GM12878 (cell line): ENCODE measurements around the gene TULP4.

Experiments
- ATF3 ChIP-seq: IDR thresholded peaks from 2 replicates; pipeline ENCODE4 v1.6.1; 2011; ENCODE audit warnings: low read depth, mild to moderate bottlenecking, low read length, moderate library complexity, borderline replicate concordance; ENCODE audit errors: extremely low read depth
- CTCF ChIP-seq, 3 experiments: IDR thresholded peaks in 2 of 3; conservative IDR thresholded peaks in 1 of 3; 2 replicates each; pipeline ENCODE4 v1.5.1; 2011; ENCODE audit warnings: low read depth in 3 of 3, low read length in 3 of 3, mild to moderate bottlenecking in 3 of 3, control low read depth in 2 of 3, moderate library complexity in 2 of 3, inconsistent platforms in 1 of 3, mixed read lengths in 1 of 3; ENCODE audit not compliant: control insufficient read depth in 2 of 3, insufficient read depth in 1 of 3; ENCODE audit errors: extremely low read depth in 1 of 3
- EZH2 ChIP-seq: IDR thresholded peaks from 2 replicates; pipeline ENCODE4 v1.6.1; 2012; ENCODE audit warnings: low read depth, mild to moderate bottlenecking, control low read depth, inconsistent platforms, low read length, borderline replicate concordance; ENCODE audit not compliant: control insufficient read depth
- FOXM1 ChIP-seq: IDR thresholded peaks from 2 replicates; pipeline ENCODE4 v1.6.1; 2012; ENCODE audit warnings: low read depth, mild to moderate bottlenecking, inconsistent platforms, low read length, moderate library complexity
- MYC ChIP-seq: IDR thresholded peaks from 2 replicates; pipeline ENCODE4 v1.6.1; 2011; ENCODE audit warnings: mild to moderate bottlenecking, low read length, moderate library complexity, inconsistent platforms; ENCODE audit not compliant: insufficient read depth, insufficient replicate concordance, insufficient read length, severe bottlenecking
- NFIC ChIP-seq: IDR thresholded peaks from 2 replicates; pipeline ENCODE4 v1.6.1; 2012; ENCODE audit warnings: low read depth, mild to moderate bottlenecking, inconsistent platforms, low read length, moderate library complexity
- NKRF ChIP-seq: fragments of 450-650 bp; conservative IDR thresholded peaks from 2 replicates; pipeline ENCODE4 v1.6.1; 2017; ENCODE audit warnings: mild to moderate bottlenecking, moderate library complexity
- PKNOX1 ChIP-seq: fragments of 450-650 bp; IDR thresholded peaks from 2 replicates; pipeline ENCODE4 v1.6.1; 2016; ENCODE audit warnings: mild to moderate bottlenecking
- POLR2A ChIP-seq: IDR thresholded peaks from 2 replicates; pipeline ENCODE4 v1.6.1; 2011; ENCODE audit warnings: low read depth, mild to moderate bottlenecking, low read length
- SIN3A ChIP-seq: IDR thresholded peaks from 2 replicates; pipeline ENCODE4 v1.6.1; 2012; ENCODE audit warnings: low read depth, low read length, improper control_type of control experiment
- SMC3 ChIP-seq: IDR thresholded peaks from 2 replicates; pipeline ENCODE4 v1.6.1; 2011; ENCODE audit warnings: low read length, improper control_type of control experiment, borderline replicate concordance
- SREBF2 ChIP-seq: IDR thresholded peaks from 2 replicates; pipeline ENCODE4 v1.6.1; 2012; ENCODE audit warnings: mild to moderate bottlenecking, low read length
- TAF1 ChIP-seq: IDR thresholded peaks from 2 replicates; pipeline ENCODE4 v1.6.1; 2011; ENCODE audit warnings: mild to moderate bottlenecking, low read depth, low read length, borderline replicate concordance
- ZBED1 ChIP-seq: IDR thresholded peaks from 2 replicates; pipeline ENCODE4 v1.6.1; 2016; ENCODE audit warnings: borderline replicate concordance

DNA sequence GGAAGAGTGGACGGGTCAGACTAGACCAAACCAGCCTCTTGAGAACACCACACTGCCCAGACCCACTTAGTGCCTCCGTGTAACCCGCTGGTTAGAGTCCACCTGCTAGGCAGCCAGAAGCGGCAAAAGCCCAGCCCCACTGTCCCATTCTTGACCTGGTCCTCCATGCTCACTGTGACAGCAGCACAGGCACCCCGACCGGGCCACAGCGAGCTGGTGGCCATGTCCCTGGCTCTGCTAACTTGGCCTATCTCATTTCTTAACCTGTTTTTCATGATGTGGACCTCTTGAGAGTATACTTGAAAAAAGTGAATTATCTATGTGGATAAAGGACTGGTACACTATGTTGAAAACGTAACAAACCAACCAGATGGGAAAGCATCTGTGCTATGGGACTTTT is 202.7 kb downstream of the TULP4 start:
- no peak for TF ChIP-seq MYC
- TF ChIP-seq FOXM1: no peak
- TF ChIP-seq ZBED1: no peak
- no peak for TF ChIP-seq CTCF (IDR thresholded peaks at IDR 0.05 in 2 of 3, conservative IDR thresholded peaks at IDR 0.05 in 1 of 3; ENCODE audit: control insufficient read depth in 2 of 3, extremely low read depth in 1 of 3, insufficient read depth in 1 of 3, low read depth in 3 of 3, low read length in 3 of 3)
- no peak for TF ChIP-seq SREBF2
- no peak for TF ChIP-seq ATF3
- TF ChIP-seq SIN3A: no peak
- no peak for TF ChIP-seq EZH2
- no peak for TF ChIP-seq POLR2A
- no peak for TF ChIP-seq TAF1
- TF ChIP-seq NKRF: no peak
- TF ChIP-seq SMC3: no peak
- no peak for TF ChIP-seq NFIC
- no peak for TF ChIP-seq PKNOX1
